ENCODE results near the gene CDK17. TPM values are rescaled to one million over a fixed set of nuclear protein-coding genes. Genes with fewer than 3 reads are reported as not detected.
A peak's percentile ranks its signal among the peaks of the same experiment; 100 is the strongest.

CDK17 gene
- total RNA-seq, 3 donors from 2014 or later = 47.7 to 113 (median 81.0) TPM

DNA sequence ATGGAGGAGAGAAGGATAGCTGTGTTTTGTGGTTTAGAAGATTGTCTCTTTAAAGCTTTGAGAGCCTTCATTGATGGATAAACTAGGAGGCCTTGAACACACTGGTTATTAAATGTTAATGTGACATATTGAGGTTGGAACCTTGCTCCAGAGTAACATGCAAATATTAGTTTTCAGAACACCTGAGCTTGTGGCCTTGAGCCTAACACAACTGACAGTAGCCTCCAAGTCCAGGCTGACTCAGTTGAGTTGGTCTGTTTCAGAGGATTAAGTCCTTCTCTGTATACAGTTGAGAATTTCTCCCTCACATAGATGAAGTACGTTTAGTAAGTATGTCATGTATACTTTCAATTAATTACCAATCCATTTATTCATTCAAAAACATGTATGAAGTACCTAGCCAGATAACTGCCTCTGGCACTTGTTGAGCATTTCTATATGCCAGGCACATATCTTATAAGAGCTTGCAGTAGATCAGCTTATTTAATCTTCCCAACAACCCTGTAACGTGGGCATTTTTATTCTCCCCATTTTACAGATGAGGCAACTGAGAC is 142.6 kb downstream of the CDK17 start:
- no peaks in the 10 kb centered on the region for H3K27me3 ChIP-seq
- no peaks in the 10 kb centered on the region for H3K36me3 ChIP-seq
- H3K27ac ChIP-seq = peak overlapping the region; percentile 12 to 71
- intact Hi-C loops (cut with DNase I; ENCODE audit: low total_unique reads) = no loop called here
- TF ChIP-seq, protein P1, sequence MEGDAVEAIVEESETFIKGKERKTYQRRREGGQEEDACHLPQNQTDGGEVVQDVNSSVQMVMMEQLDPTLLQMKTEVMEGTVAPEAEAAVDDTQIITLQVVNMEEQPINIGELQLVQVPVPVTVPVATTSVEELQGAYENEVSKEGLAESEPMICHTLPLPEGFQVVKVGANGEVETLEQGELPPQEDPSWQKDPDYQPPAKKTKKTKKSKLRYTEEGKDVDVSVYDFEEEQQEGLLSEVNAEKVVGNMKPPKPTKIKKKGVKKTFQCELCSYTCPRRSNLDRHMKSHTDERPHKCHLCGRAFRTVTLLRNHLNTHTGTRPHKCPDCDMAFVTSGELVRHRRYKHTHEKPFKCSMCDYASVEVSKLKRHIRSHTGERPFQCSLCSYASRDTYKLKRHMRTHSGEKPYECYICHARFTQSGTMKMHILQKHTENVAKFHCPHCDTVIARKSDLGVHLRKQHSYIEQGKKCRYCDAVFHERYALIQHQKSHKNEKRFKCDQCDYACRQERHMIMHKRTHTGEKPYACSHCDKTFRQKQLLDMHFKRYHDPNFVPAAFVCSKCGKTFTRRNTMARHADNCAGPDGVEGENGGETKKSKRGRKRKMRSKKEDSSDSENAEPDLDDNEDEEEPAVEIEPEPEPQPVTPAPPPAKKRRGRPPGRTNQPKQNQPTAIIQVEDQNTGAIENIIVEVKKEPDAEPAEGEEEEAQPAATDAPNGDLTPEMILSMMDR (IDR thresholded peaks at IDR 0.05) = no peak
- TF ChIP-seq POLR2AphosphoS5 (IDR thresholded peaks at IDR 0.05) (no peak), POLR2A (IDR thresholded peaks at IDR 0.05) (no peak)
- no peaks in the 10 kb centered on the region for H3K9me3 ChIP-seq
- DNase-seq (ENCODE audit: low spot score in 2 of 2) = no peak
- H3K4me1 ChIP-seq = no peaks in the 10 kb centered on the region
- no peak overlapping the region for H3K4me3 ChIP-seq

DNA sequence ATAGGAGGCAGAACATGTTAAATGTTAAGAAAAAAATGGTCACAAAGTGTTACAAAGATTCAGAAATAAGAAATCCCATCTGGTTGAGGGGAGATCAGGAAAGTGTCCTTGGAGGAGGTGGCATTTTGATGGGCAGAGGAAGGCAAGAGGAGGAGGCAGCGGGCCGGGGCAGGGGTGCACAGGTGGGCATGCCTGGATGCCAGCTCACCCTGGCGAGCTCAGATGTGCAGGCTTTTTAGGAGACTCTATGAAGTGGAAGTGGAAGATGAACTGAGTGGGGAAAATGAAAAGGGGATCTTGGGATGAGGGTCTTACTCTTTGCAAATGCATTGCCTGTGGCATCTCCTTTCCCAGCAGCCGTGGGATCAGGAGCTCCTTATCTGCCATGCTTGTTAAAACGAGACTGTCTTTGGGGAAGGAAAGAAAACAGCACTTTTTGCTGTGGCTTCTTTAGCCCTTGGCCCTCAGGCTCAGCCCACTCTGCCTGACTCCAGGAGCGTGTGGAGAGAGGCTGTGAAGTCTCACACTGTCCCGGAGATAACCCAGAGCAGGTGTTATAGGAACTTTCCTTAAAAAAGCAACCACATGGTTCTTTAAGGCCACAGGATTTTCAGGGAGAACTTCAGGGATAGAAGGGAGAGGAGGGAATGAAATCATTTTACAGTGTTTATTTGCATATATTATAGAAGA is 143.4 kb downstream of the CDK17 start:
- no peaks in the 10 kb centered on the region for H3K9me3 ChIP-seq
- DNase-seq (ENCODE audit: low spot score in 2 of 2) = no peak
- H3K27ac ChIP-seq = peak overlapping the region; percentile 18 to 29
- H3K4me3 ChIP-seq = no peak overlapping the region
- TF ChIP-seq, protein P1 (IDR thresholded peaks at IDR 0.05) = no peak
- TF ChIP-seq POLR2AphosphoS5 (IDR thresholded peaks at IDR 0.05) (no peak), POLR2A (IDR thresholded peaks at IDR 0.05) (no peak)
- no peaks in the 10 kb centered on the region for H3K27me3 ChIP-seq
- H3K4me1 ChIP-seq = no peaks in the 10 kb centered on the region
- intact Hi-C loops (cut with DNase I; ENCODE audit: low total_unique reads) = no loop called here
- no peaks in the 10 kb centered on the region for H3K36me3 ChIP-seq

DNA sequence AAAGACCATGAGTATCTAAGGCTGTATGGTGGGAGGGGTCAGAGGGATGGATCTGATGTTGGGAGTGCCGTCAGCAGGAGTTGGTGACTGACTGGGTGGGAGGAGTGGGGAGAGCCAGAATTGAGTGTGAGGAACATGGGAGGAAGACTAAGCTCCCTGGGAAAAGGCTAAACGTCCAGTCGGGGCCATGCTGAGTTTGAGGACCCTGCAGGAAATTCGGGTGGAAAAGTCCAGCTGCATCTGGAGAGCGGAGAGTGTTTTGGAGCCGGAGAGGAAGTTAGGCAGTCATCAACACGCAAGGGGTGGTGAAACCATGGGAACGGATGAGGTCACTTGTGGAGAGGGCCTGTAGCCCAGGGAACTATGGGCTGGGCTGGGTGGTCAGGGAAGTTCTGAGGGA is 145.2 kb downstream of the CDK17 start:
- H3K36me3 ChIP-seq = no peaks in the 10 kb centered on the region
- no peaks in the 10 kb centered on the region for H3K9me3 ChIP-seq
- H3K4me1 ChIP-seq = no peaks in the 10 kb centered on the region
- H3K27ac ChIP-seq = peak overlapping the region; percentile 44 to 84
- H3K27me3 ChIP-seq = no peaks in the 10 kb centered on the region
- no peak for DNase-seq (ENCODE audit: low spot score in 2 of 2)
- no peak overlapping the region for H3K4me3 ChIP-seq
- intact Hi-C loops (cut with DNase I; ENCODE audit: low total_unique reads) = no loop called here
- TF ChIP-seq POLR2A (IDR thresholded peaks at IDR 0.05) (no peak), POLR2AphosphoS5 (IDR thresholded peaks at IDR 0.05) (no peak)
- TF ChIP-seq, protein P1 (IDR thresholded peaks at IDR 0.05) = no peak

DNA sequence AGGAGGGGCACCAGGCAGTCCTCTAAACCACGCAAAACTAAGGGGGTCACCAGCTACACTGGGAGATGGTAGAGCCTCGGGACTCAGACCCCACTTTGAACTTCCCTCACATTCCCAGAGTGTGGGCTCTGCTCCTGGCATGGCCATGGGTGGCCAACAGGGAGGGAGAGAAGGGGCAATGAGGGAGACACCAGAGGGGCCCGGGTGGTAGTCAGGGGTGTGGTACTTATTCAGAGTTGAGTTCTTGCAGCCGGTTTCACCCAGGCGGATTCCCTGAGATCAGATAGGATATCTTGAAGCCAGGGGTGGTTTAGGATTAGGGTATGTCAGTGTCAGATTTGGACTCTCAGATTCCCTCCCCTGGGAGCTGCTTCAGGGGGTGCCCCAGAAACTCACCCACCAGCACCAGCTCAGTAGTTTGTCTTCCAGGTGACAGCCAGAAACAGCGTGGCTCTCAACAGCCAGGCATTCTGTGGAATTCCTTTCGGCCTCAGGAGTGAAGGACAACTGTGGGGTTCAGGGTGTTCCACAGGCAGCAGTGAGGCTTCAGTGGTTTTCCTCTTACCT is 150.0 kb downstream of the CDK17 start:
- Histone ChIP-seq H3K9me3 (no peaks in the 10 kb centered on the region), H3K4me3 (no peak overlapping the region), H3K27ac (peak overlapping the region; percentile 50 to 80), H3K4me1 (no peaks in the 10 kb centered on the region), H3K27me3 (no peaks in the 10 kb centered on the region), H3K36me3 (no peaks in the 10 kb centered on the region)
- intact Hi-C loops (cut with DNase I; ENCODE audit: low total_unique reads) = no loop called here
- DNase-seq (ENCODE audit: low spot score in 2 of 2) = no peak
- TF ChIP-seq POLR2AphosphoS5 (IDR thresholded peaks at IDR 0.05) (no peak), POLR2A (IDR thresholded peaks at IDR 0.05) (no peak)
- TF ChIP-seq, protein P1 (IDR thresholded peaks at IDR 0.05) = no peak

Data from breast epithelium (tissue), 4 donors.